AML-193 (cell line): ENCODE results near the gene BACE1.
"Not testable (repeated sequence)": the region's sequence is repeated elsewhere in the genome, so short reads cannot be mapped to it uniquely, and the experiment has no call there.

Experiments used
- DNase-seq, 2 experiments: peaks; one replicate each; lab custom pipeline; 2025; lab: John Stamatoyannopoulos, UW

The BACE1 gene

GRCh38 chr11:117316197-117316961, at the start of gene BACE1:
Gene BACE1, minus strand, starts transcription at chr11:117316256. Its CDS starts 461 bp downstream, at chr11:117315795.
- DNase-seq, result no peak

GRCh38 chr11:117361432-117361831, 45.4 kb upstream of the BACE1 start:
- DNase-seq, result no peak

- no peak for DNase-seq
Observed at GRCh38 chr11:117356126-117356890, 40.3 kb upstream of the BACE1 start.

- DNase-seq, result no peak
Observed at GRCh38 chr11:117354550-117354949, 38.5 kb upstream of the BACE1 start.

GRCh38 chr11:117345039-117345438, 29.0 kb upstream of the BACE1 start:
- DNase-seq, result no peak

- DNase-seq, result no peak
Observed at GRCh38 chr11:117337076-117337475, 21.0 kb upstream of the BACE1 start.

GRCh38 chr11:117335399-117335798, 19.3 kb upstream of the BACE1 start:
- no peak for DNase-seq

- no peak for DNase-seq
Observed at GRCh38 chr11:117334896-117335295, 18.8 kb upstream of the BACE1 start.

GRCh38 chr11:117333917-117334316, 17.9 kb upstream of the BACE1 start:
- no peak for DNase-seq

GRCh38 chr11:117332843-117333242, 16.8 kb upstream of the BACE1 start:
- no peak for DNase-seq

GRCh38 chr11:117328375-117329010, 12.4 kb upstream of the BACE1 start:
- no peak for DNase-seq

- peak; percentile 93 to 94 for DNase-seq
Observed at GRCh38 chr11:117327567-117328374, 11.7 kb upstream of the BACE1 start, which contains the start of gene CEP164. Gene CEP164, plus strand, starts transcription at chr11:117327854. Its CDS starts 10,733 bp downstream, at chr11:117338587.

GRCh38 chr11:117327255-117327566, 11.2 kb upstream of the BACE1 start:
- not testable (repeated sequence) for DNase-seq

GRCh38 chr11:117319214-117319840, 3.3 kb upstream of the BACE1 start:
- no peak for DNase-seq

GRCh38 chr11:117318738-117319137, 2.7 kb upstream of the BACE1 start:
- DNase-seq, result no peak

GRCh38 chr11:117315285-117316196, 515 bp downstream of the BACE1 start:
- DNase-seq, result no peak

- no peak for DNase-seq
Observed at GRCh38 chr11:117314840-117315239, 1.2 kb downstream of the BACE1 start.

GRCh38 chr11:117313828-117314768, 2.0 kb downstream of the BACE1 start:
- no peak for DNase-seq

- peak; percentile 68 to 80 for DNase-seq
Observed at GRCh38 chr11:117313091-117313490, 3.0 kb downstream of the BACE1 start.
